ENCODE measurements around the gene URI1.

The URI1 gene

GRCh38 chr19:29971648-29972047 is 29.6 kb downstream of the URI1 start:
- no peak for DNase-seq

GRCh38 chr19:29974701-29975100 is 32.7 kb downstream of the URI1 start:
- DNase-seq: no peak

GRCh38 chr19:29976151-29976943 is 34.3 kb downstream of the URI1 start:
- no peak for DNase-seq

- no peak for DNase-seq
Measured at GRCh38 chr19:29978080-29978479, 36.0 kb downstream of the URI1 start.

GRCh38 chr19:29983568-29983967 is 41.5 kb downstream of the URI1 start:
- DNase-seq: no peak

GRCh38 chr19:29985196-29985595 is 43.2 kb downstream of the URI1 start:
- DNase-seq: no peak

- no peak for DNase-seq
Measured at GRCh38 chr19:29988351-29988750, 46.3 kb downstream of the URI1 start.

- no peak for DNase-seq
Measured at GRCh38 chr19:29992233-29992867, 50.3 kb downstream of the URI1 start.

GRCh38 chr19:29999490-29999889 is 57.5 kb downstream of the URI1 start:
- DNase-seq: no peak

- no peak for DNase-seq
Measured at GRCh38 chr19:30000862-30001261, 58.8 kb downstream of the URI1 start.

GRCh38 chr19:30001301-30001700 is 59.3 kb downstream of the URI1 start:
- no peak for DNase-seq

GRCh38 chr19:30001791-30002190 is 59.8 kb downstream of the URI1 start:
- no peak for DNase-seq

- no peak for DNase-seq
Measured at GRCh38 chr19:30003866-30004265, 61.8 kb downstream of the URI1 start.

GRCh38 chr19:30004403-30004802 is 62.4 kb downstream of the URI1 start:
- DNase-seq: no peak

GRCh38 chr19:30006207-30006606 is 64.2 kb downstream of the URI1 start:
- no peak for DNase-seq

GRCh38 chr19:30008169-30008568 is 66.1 kb downstream of the URI1 start:
- no peak for DNase-seq

- DNase-seq: no peak
Measured at GRCh38 chr19:30009013-30009412, 67.0 kb downstream of the URI1 start.

GRCh38 chr19:30011051-30011578 is 69.1 kb downstream of the URI1 start:
- DNase-seq: no peak

GRCh38 chr19:30014770-30015169 is 72.7 kb downstream of the URI1 start:
- DNase-seq: no peak

GRCh38 chr19:30017172-30017571 is 75.1 kb downstream of the URI1 start:
- no peak for DNase-seq

- no peak for DNase-seq
Measured at GRCh38 chr19:30020189-30020588, 78.2 kb downstream of the URI1 start.

- no peak for DNase-seq
Measured at GRCh38 chr19:30022659-30023058, 80.6 kb downstream of the URI1 start.

- no peak for DNase-seq
Measured at GRCh38 chr19:30023330-30023729, 81.3 kb downstream of the URI1 start.

- no peak for DNase-seq
Measured at GRCh38 chr19:30024091-30024490, 82.1 kb downstream of the URI1 start.
